H1 (cell line): ENCODE data around the gene UNC93A. TPM values are rescaled to one million over a fixed set of nuclear protein-coding genes. Genes with fewer than 3 reads are reported as not detected.
A peak's percentile ranks its signal among the peaks of the same experiment; 100 is the strongest.
"Not testable (repeated sequence)": the region's sequence is repeated elsewhere in the genome, so short reads cannot be mapped to it uniquely, and the experiment has no call there.

Source experiments
- CTCF ChIA-PET: fragments of 300-600 bp; sonication (Branson Sonifier 250); formaldehyde crosslinking; loops from one replicate; lab custom pipeline; 2021; ENCODE audit not compliant: partially characterized antibody; lab: Charles Lee
- POLR2A ChIA-PET: fragments of 300-600 bp; sonication (Branson Sonifier 250); formaldehyde crosslinking; loops from one replicate; lab custom pipeline; 2021; ENCODE audit warnings: inconsistent platforms; ENCODE audit not compliant: partially characterized antibody; lab: Charles Lee
- DNase-seq, 2 experiments: peaks; one replicate each; pipeline versions ENCODE4 v3.0.0 to v3.0.0-alpha.2; 2010 to 2022; ENCODE audit warnings: low spot score in 2 of 2, low read depth in 1 of 2, mixed read lengths in 1 of 2
- FAIRE-seq: peaks from 2 replicates; lab custom pipeline; 2011; peaks lifted over from hg19 to GRCh38; lab: Jason Lieb, UNC
- H2AFZ ChIP-seq: 2 replicates; pipeline ENCODE4 v1.8.1; 2012; ENCODE audit warnings: low read length, inconsistent platforms
- H2AK5ac ChIP-seq: 2 replicates; pipeline ENCODE4 v1.6.1; 2013; ENCODE audit warnings: low read depth, low read length
- H2BK120ac ChIP-seq: replicated peaks from 2 replicates; pipeline ENCODE3; 2013; ENCODE audit warnings: low read depth, low read length, inconsistent platforms
- H2BK12ac ChIP-seq: 2 replicates; pipeline ENCODE4 v1.6.1; 2013; ENCODE audit warnings: low read depth, low read length
- H2BK15ac ChIP-seq: 2 replicates; pipeline ENCODE4 v1.6.1; 2013; ENCODE audit warnings: low read length
- H2BK20ac ChIP-seq: 2 replicates; pipeline ENCODE4 v1.6.1; 2013; ENCODE audit warnings: low read length
- H2BK5ac ChIP-seq: 2 replicates; pipeline ENCODE4 v1.6.1; 2013; ENCODE audit warnings: low read depth, low read length
- H3K14ac ChIP-seq: 2 replicates; pipeline ENCODE4 v1.6.1; 2013; ENCODE audit warnings: inconsistent platforms; ENCODE audit not compliant: insufficient read length
- H3K18ac ChIP-seq: 2 replicates; pipeline ENCODE4 v1.6.1; 2013; ENCODE audit warnings: low read length; ENCODE audit errors: extremely low read depth
- H3K23ac ChIP-seq: 2 replicates; pipeline ENCODE4 v1.6.1; 2013; ENCODE audit warnings: inconsistent platforms; ENCODE audit not compliant: insufficient read length
- H3K23me2 ChIP-seq: 2 replicates; pipeline ENCODE4 v1.6.1; 2013; ENCODE audit warnings: low read depth, low read length
- H3K27ac ChIP-seq: 2 replicates; pipeline ENCODE4 v1.6.1; 2011; ENCODE audit warnings: low read depth, low read length, inconsistent platforms
- H3K27me3 ChIP-seq, 4 experiments: replicated peaks in 1 of 4; 1 replicate in 1 of 4; 2 replicates in 3 of 4; pipeline versions ENCODE4 v1.6.1 to v1.8.1; 2011 to 2013; ENCODE audit warnings: low read length in 3 of 4, mild to moderate bottlenecking in 3 of 4, inconsistent platforms in 2 of 4, mixed read lengths in 2 of 4, moderate library complexity in 1 of 4; ENCODE audit not compliant: control insufficient read depth in 3 of 4, insufficient read depth in 3 of 4; ENCODE audit errors: extremely low read depth in 1 of 4
- H3K36me3 ChIP-seq, 4 experiments: 2 replicates each; pipeline versions ENCODE4 v1.6.1 to v1.8.1; 2011 to 2013; ENCODE audit warnings: mild to moderate bottlenecking in 4 of 4, low read length in 3 of 4, moderate library complexity in 2 of 4, control low read depth in 1 of 4, inconsistent platforms in 1 of 4; ENCODE audit not compliant: insufficient read depth in 4 of 4, control insufficient read depth in 2 of 4
- H3K4ac ChIP-seq: replicated peaks from 2 replicates; pipeline ENCODE3; 2013; ENCODE audit warnings: low read length, low read depth, mixed read lengths, inconsistent platforms; ENCODE audit not compliant: insufficient read length
- H3K4me1 ChIP-seq, 4 experiments: replicated peaks in 1 of 4; 1 replicate in 1 of 4; 2 replicates in 3 of 4; pipeline versions ENCODE4 v1.6.1 to v1.8.1; 2011 to 2013; ENCODE audit warnings: low read length in 3 of 4, inconsistent platforms in 2 of 4, mixed read lengths in 1 of 4; ENCODE audit not compliant: insufficient read depth in 4 of 4, control insufficient read depth in 3 of 4
- H3K4me2 ChIP-seq, 2 experiments: 2 replicates each; pipeline versions ENCODE4 v1.6.1 to v1.8.1; 2011 to 2013; ENCODE audit warnings: low read depth in 2 of 2, low read length in 2 of 2, control low read depth in 1 of 2, inconsistent platforms in 1 of 2, mild to moderate bottlenecking in 1 of 2; ENCODE audit not compliant: insufficient read depth in 1 of 2
- H3K4me3 ChIP-seq, 4 experiments: fragments of 200-600, 300-600 bp in 1 of 4; sonication (generic), shearing (Covaris generic), sonication (Bioruptor Twin) in 1 of 4; 2 replicates each; pipeline versions ENCODE4 v1.5.1 to v1.8.1; 2011 to 2016; ENCODE audit warnings: low read length in 4 of 4, low read depth in 3 of 4, control low read depth in 2 of 4, inconsistent platforms in 2 of 4, mild to moderate bottlenecking in 2 of 4, mixed read lengths in 1 of 4, moderate library complexity in 1 of 4; ENCODE audit not compliant: insufficient read depth in 2 of 4; ENCODE audit errors: extremely low read depth in 1 of 4
- H3K56ac ChIP-seq: replicated peaks from 2 replicates; pipeline ENCODE3; 2013; ENCODE audit warnings: low read depth, mild to moderate bottlenecking, mixed read lengths, low read length, inconsistent platforms; ENCODE audit not compliant: insufficient read length
- H3K79me1 ChIP-seq: 2 replicates; pipeline ENCODE4 v1.6.1; 2013; ENCODE audit warnings: low read depth, low read length, control low read depth
- H3K79me2 ChIP-seq, 2 experiments: 2 replicates each; pipeline versions ENCODE4 v1.6.1 to v1.8.1; 2012 to 2013; ENCODE audit warnings: low read length in 2 of 2, mild to moderate bottlenecking in 2 of 2, inconsistent platforms in 1 of 2; ENCODE audit not compliant: insufficient read depth in 2 of 2, control insufficient read depth in 1 of 2
- H3K9ac ChIP-seq, 4 experiments: replicated peaks in 1 of 4; 1 replicate in 1 of 4; 2 replicates in 3 of 4; pipeline versions ENCODE4 v1.6.1 to v1.8.1; 2011 to 2013; ENCODE audit warnings: low read depth in 3 of 4, low read length in 3 of 4, control low read depth in 2 of 4, mild to moderate bottlenecking in 2 of 4, moderate library complexity in 2 of 4, inconsistent platforms in 1 of 4; ENCODE audit errors: extremely low read depth in 1 of 4
- H3K9me3 ChIP-seq, 2 experiments: 2 replicates each; pipeline versions ENCODE4 v1.6.1 to v1.8.1; 2012 to 2013; ENCODE audit warnings: mild to moderate bottlenecking in 2 of 2, moderate library complexity in 2 of 2, control low read depth in 1 of 2, inconsistent platforms in 1 of 2, low read depth in 1 of 2, low read length in 1 of 2, mixed read lengths in 1 of 2; ENCODE audit not compliant: insufficient read depth in 2 of 2
- H4K20me1 ChIP-seq, 2 experiments: replicated peaks in 1 of 2; 2 replicates each; pipeline versions ENCODE3 to v1.8.1; 2011 to 2013; ENCODE audit warnings: inconsistent platforms in 2 of 2, low read length in 2 of 2, mild to moderate bottlenecking in 1 of 2; ENCODE audit not compliant: insufficient read depth in 2 of 2, control insufficient read depth in 1 of 2
- H4K5ac ChIP-seq: 2 replicates; pipeline ENCODE4 v1.6.1; 2013; ENCODE audit warnings: low read length, low read depth, mixed read lengths, inconsistent platforms; ENCODE audit not compliant: insufficient read length
- H4K8ac ChIP-seq: 2 replicates; pipeline ENCODE4 v1.8.0; 2013; ENCODE audit warnings: mild to moderate bottlenecking, moderate library complexity, low read length, inconsistent platforms; ENCODE audit not compliant: insufficient read depth; ENCODE audit errors: extremely low read depth
- H4K91ac ChIP-seq: replicated peaks from 2 replicates; pipeline ENCODE3; 2013; ENCODE audit warnings: low read length, mixed read lengths, inconsistent platforms; ENCODE audit not compliant: insufficient read length
- WGBS, 2 experiments: shearing (Covaris generic) in 1 of 2; methylation state at CpG; one replicate each; pipeline versions ENCODE4 v1.1.6 to v1.1.7; 2013 to 2015; ENCODE audit warnings: low lambda C conversion rate in 2 of 2, mixed read lengths in 2 of 2, inconsistent platforms in 1 of 2, low coverage in 1 of 2, missing lambda C conversion rate in 1 of 2; ENCODE audit not compliant: insufficient replicate concordance in 2 of 2, insufficient coverage in 1 of 2, insufficient read length in 1 of 2; ENCODE audit errors: extremely low coverage in 1 of 2, missing lambda C conversion rate in 1 of 2; 5-methylcytosine and 5-hydroxymethylcytosine counted together
- polyA plus RNA-seq, 7 experiments: library from polyadenylated mRNA; depleted of rRNA in 3 of 7; stranded (reverse) in 5 of 7; unstranded in 2 of 7; fragments of >200 nt in 5 of 7; fragments of 200-250 nt in 2 of 7; gene quantifications; 1 replicate in 5 of 7; 2 replicates in 1 of 7; 4 replicates in 1 of 7; pipeline versions ENCODE4 v1.2.1 to v1.2.3, GENCODE V29; 2011 to 2013; ENCODE audit warnings: missing spikeins in 2 of 7, mixed read lengths in 2 of 7
- total RNA-seq: library from RNA; stranded (reverse); fragmentation: NEBNext Ultra II Directional; extraction: Animal tissue kit (Norgen Biotek cat#: 25700); gene quantifications from 2 replicates; pipeline ENCODE4 v1.2.1, GENCODE V29; 2021

Gene UNC93A
- total and polyA plus RNA-seq, 2 of the 8 experiments (the other 6 are each of a cell fraction or from before 2014, with no cell fraction given): 0.39 TPM; not detected in 1

DNA sequence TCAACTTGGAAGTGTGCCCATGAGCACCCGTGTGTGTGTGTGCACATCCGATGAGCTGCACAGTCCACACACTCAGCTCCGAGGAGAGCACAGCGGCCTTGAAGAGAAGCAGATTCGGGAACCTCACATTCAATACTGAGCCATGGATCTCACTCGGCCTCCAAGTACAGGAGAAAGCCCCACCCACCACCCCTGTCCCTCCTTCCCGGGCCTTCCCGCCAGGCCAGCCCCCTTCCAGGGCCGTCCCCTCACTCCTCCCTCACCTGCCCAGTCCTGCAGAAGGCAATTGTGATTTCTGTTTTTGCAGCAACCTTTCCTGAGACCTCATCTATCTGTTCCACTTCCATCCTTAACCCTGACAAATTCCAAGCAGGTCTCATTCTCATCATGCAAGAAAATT, 30.1 kb downstream of the UNC93A start:
- H3K18ac ChIP-seq: not testable (repeated sequence)

More for the DNA sequence above, 30.1 kb downstream of the UNC93A start:
- CTCF ChIA-PET, H3K27ac ChIP-seq, H2BK15ac ChIP-seq, H4K20me1 ChIP-seq, H3K27me3 ChIP-seq, H3K56ac ChIP-seq, H3K79me1 ChIP-seq, H2BK120ac ChIP-seq, H3K36me3 ChIP-seq, H2AK5ac ChIP-seq, H3K4me1 ChIP-seq, H3K23ac ChIP-seq, H3K4me3 ChIP-seq, H3K4me2 ChIP-seq, H4K8ac ChIP-seq, DNase-seq, H2BK5ac ChIP-seq, H2BK12ac ChIP-seq, H2AFZ ChIP-seq, H3K4ac ChIP-seq, POLR2A ChIA-PET, H3K23me2 ChIP-seq, H2BK20ac ChIP-seq, H3K9me3 ChIP-seq, H3K14ac ChIP-seq, H4K91ac ChIP-seq, H4K5ac ChIP-seq, H3K79me2 ChIP-seq, H3K9ac ChIP-seq: not testable (repeated sequence)
- peak; percentile 19 for FAIRE-seq
- 72% methylated on average over 6 of the region's 9 CpGs; no CpG with 5 or more reads in 1 of the 2 experiments for WGBS, 2 experiments
